Osteoblast (primary cell): ENCODE measurements around the gene HAAO. TPM values are rescaled to one million over a fixed set of nuclear protein-coding genes. Genes with fewer than 3 reads are reported as not detected.

ENCODE experiments used
- DNase-seq: peaks from one replicate; pipeline ENCODE4 v3.0.0; 2011; ENCODE audit warnings: low spot score, mixed read lengths; ENCODE audit not compliant: insufficient read length; ENCODE audit errors: missing footprints
- H2AFZ ChIP-seq: 2 replicates; pipeline ENCODE4 v1.6.0; 2011; ENCODE audit warnings: mild to moderate bottlenecking, low read length
- H3K27ac ChIP-seq: 2 replicates; pipeline ENCODE4 v1.5.1; 2011; ENCODE audit warnings: mild to moderate bottlenecking, low read depth, low read length, moderate library complexity
- H3K27me3 ChIP-seq: 2 replicates; pipeline ENCODE4 v1.6.0; 2012; ENCODE audit warnings: mild to moderate bottlenecking, control low read depth, inconsistent platforms, low read length, moderate library complexity; ENCODE audit not compliant: insufficient read depth
- H3K36me3 ChIP-seq: 2 replicates; pipeline ENCODE4 v1.5.1; 2011; ENCODE audit warnings: mild to moderate bottlenecking, low read length, control low read depth, moderate library complexity; ENCODE audit not compliant: insufficient read depth
- H3K4me1 ChIP-seq: 2 replicates; pipeline ENCODE4 v1.5.1; 2011; ENCODE audit warnings: mild to moderate bottlenecking, low read length, control low read depth, moderate library complexity; ENCODE audit not compliant: insufficient read depth
- H3K4me2 ChIP-seq: 2 replicates; pipeline ENCODE4 v1.6.0; 2011; ENCODE audit warnings: mild to moderate bottlenecking, low read length; ENCODE audit not compliant: insufficient read depth
- H3K4me3 ChIP-seq: fragments of 200-600 bp; sonication (generic); 3 replicates; pipeline ENCODE4 v1.5.1; 2012; ENCODE audit warnings: mild to moderate bottlenecking, low read length, inconsistent platforms; ENCODE audit not compliant: insufficient read depth
- H3K79me2 ChIP-seq: 2 replicates; pipeline ENCODE4 v1.6.0; 2012; ENCODE audit warnings: mild to moderate bottlenecking, low read length, control low read depth, inconsistent platforms; ENCODE audit not compliant: insufficient read depth
- H3K9me3 ChIP-seq: 2 replicates; pipeline ENCODE4 v1.5.1; 2011; ENCODE audit warnings: low read depth, low read length, control low read depth
- H4K20me1 ChIP-seq: 2 replicates; pipeline ENCODE4 v1.6.0; 2012; ENCODE audit warnings: mild to moderate bottlenecking, low read length, control low read depth; ENCODE audit not compliant: insufficient read depth
- CTCF ChIP-seq: IDR thresholded peaks from 2 replicates; pipeline ENCODE4 v1.5.1; 2011; ENCODE audit warnings: mild to moderate bottlenecking, low read depth, low read length, moderate library complexity; ENCODE audit errors: extremely low read depth
- total RNA-seq: library from RNA; depleted of rRNA; stranded (reverse); fragments of >200 nt; gene quantifications from 2 replicates; pipeline ENCODE4 v1.2.3, GENCODE V29; 2012

The HAAO gene
- total RNA-seq, 1 donor: 0.72 TPM

GRCh38 chr2:42721898-42722297 is 70.5 kb downstream of the HAAO start:
- Histone ChIP-seq H3K9me3 (no peaks in the 10 kb centered on the region), H3K36me3 (no peaks in the 10 kb centered on the region), H3K4me1 (peaks cover 11% of the 10 kb centered on the region), H2AFZ (no peak overlapping the region), H3K4me3 (no peak overlapping the region), H3K4me2 (peak overlapping the region; percentile 55), H3K27me3 (no peaks in the 10 kb centered on the region), H3K79me2 (no peaks in the 10 kb centered on the region), H4K20me1 (no peaks in the 10 kb centered on the region), H3K27ac (peak overlapping the region; percentile 65)
- no peak for DNase-seq
- TF ChIP-seq CTCF: no peak

Other genes starting within 250 kb of the HAAO start
- gene MTA3, start 224.0 kb downstream of the HAAO start, total RNA-seq: 29.3 and 33.3 TPM in 2 replicates
- gene OXER1, start 28.4 kb downstream of the HAAO start, total RNA-seq: 0.29 TPM in 1 of 2 replicates, not detected in the other